ENCODE measurements around the gene RANBP3L.
A peak's percentile ranks its signal among the peaks of the same experiment; 100 is the strongest.

The RANBP3L gene

DNA sequence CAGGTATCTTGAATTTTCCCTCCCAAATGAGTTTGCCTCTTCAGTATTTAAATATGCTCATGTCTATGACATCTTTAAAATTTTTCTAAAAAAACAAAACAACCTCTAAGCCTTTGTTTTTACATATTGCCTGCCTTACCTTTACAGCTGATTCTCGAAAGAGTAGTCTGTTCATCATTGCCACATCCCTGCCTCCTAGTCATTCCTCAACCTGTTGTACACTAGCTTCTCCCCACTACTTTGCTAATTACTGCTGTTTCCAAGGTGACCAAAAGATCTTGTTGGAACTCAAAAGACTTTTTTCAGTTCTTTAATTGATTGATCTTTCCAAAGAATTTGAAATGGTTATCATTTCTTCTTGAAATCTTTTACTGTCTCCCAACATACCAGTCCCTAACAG is 58.0 kb downstream of the RANBP3L start:
- no peak for DNase-seq (ENCODE audit: low spot score)

GRCh38 chr5:36242534-36243485 is 58.9 kb downstream of the RANBP3L start:
- DNase-seq (ENCODE audit: low spot score) = no peak

DNA sequence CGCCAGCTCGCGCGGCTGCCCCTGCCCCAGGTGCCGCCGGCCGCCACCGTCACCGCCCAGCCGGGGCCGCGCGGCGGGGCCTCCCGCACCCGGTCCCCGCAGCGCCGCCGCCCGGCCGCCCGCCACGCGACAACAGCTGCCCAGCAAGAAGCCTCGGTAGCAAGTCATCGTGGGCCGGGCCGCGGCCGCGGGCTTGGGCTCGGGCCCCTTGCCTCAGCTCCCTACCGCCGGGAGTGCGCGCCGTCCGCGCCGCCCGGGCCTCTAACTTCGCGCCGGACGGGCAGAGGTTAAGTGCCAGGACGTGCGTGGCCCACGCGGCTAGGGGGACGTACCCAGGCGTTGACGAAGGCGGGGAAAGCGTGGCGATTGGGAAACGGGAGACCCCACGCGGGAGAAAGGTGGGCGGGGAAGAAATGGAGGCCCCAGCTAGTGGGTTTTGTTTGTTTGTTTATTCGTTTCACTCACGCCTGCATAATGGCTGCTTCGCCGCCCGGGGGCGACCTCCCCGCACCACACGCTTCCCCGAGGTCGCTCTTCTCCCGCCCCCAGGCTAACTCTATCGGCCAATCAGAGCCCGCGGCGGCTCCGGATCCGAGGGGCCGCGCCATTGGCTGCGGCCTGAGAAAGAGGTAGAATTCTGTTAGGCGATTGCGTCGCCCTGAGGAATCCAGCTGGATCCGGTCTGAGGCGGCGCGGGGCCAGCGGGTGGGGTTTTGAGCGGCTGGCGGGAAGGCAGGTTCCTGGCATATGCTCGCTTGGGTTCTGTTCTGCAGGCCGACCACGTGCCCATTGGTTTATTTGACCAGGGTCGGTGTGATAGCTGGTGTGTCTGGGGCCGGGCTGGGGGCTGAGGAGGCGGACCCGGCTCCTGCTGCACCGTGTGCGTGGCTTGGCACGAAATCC is 59.8 kb downstream of the RANBP3L start, which contains the start of gene NADK2:
NADK2 (minus strand) TSS at position 295 of the 903 bp plus-strand sequence; CDS start at position 168, 127 bp downstream.
- peak; percentile 94 for DNase-seq (ENCODE audit: low spot score)

DNA sequence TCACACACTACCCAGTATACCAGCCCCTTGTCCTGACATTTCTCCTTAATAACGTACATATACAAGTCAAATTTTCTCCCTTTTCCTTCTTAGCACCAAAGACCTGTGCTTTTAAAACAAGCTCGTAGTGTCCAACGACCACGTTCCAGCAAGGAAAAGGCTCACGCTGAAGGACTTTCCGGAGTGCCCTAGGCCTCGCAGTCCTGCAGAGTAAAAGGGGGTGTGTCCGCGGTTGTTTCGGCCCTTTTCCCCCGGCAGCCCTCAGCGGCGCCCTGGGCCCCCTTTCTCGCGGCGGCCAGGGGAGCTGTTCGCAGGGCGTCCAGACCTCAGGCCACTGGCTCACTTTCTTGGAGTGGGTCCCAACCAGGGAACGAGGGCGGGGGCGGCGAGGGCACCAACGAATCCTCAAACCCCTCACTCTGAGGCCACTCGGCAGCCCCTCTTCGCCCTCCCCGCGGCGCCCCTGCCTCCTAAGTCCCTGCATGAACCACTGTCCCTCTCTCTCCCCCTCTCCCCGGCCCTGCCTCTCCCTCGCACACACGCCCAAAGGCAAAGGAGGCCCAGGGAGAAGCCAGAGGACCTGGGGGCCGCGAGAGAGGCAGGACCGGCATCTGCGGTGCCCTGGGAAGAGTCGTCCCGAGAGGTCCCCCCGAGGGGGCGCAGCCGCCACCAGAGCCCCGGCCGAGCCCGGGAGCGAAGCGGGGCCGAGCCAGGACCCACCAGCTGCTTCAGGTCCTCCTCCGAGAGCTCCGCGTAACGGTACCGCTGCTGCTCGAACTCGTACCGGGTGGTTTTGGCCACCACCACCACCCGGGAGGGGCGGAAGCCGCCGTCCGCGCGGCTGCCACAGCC is 60.7 kb downstream of the RANBP3L start:
- peak; percentile 51 for DNase-seq (ENCODE audit: low spot score)

GRCh38 chr5:36239370-36240293 is 62.1 kb downstream of the RANBP3L start:
- no peak for DNase-seq (ENCODE audit: low spot score)

DNA sequence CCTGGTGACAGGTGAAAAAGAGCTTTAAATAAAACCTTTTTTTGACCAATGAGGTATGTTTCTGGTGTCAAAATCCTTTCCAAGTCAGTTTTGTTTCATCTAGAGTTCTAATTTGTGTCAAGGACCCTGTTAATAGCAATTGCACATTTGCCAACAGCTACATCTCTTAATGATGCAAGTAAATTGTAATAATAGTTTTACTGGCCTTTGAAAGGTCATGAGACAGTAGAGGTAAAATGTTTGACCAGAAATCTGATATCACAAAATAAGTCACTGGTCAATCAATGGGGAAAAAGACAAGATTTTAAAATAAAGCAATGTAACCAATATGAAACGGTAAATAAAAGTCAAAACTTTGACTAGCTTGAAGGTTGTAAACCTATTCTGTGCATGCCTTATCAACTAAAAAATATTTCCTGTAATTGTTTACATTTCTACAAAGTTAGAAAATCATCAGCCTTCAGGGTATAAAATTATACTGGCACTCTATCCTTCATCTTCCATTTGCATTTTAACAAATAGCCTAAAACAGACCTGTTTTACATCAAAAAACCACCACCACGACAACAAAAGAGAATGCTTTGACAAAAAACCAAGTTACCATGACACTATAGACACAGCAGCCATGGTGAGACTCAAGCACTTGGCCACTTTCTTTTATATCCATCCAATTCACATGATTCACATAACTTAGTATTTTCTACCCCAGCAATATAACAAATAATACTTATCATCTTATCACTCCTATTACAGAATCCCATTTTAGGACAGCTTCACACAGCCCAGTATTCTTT is 63.0 kb downstream of the RANBP3L start:
- DNase-seq (ENCODE audit: low spot score) = no peak

DNA sequence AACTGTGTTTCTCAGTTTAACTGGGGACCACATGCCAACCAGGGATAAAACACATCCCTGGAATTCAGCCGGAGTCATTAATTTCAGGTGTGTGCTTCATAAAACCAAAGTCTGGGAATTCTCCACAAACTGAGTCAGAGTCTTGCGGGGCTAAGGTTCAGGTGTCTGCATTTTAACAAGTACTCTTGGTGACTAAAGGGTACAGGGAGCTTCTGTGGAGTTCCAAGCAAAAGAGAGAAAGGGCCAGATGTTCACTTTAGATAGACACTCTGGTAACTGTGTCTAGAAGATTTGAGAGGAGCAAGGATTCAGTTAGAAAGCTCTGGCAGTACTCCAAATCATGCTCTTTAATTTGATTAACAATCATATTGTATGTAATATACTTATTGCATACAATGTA is 64.0 kb downstream of the RANBP3L start:
- no peak for DNase-seq (ENCODE audit: low spot score)

GRCh38 chr5:36236801-36237200 is 64.9 kb downstream of the RANBP3L start:
- DNase-seq (ENCODE audit: low spot score) = no peak

DNA sequence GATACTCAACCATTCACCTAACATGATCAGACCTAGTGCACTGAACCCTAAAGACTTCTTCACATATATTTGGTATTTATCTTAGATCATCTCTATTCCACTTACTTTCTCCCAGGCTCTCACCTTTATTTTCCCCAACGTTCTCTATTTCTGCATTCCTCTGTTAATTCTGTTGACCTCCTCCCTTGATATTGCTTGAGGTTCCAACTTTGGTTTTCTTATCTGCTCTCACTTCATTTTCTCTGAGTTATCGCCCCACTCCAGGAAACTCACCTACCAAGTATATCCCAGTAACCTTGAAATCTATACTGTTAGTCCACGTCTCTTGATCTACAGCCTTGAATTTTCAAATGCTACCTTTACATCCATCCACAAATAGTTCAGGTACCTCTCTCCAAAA is 69.2 kb downstream of the RANBP3L start:
- no peak for DNase-seq (ENCODE audit: low spot score)

DNA sequence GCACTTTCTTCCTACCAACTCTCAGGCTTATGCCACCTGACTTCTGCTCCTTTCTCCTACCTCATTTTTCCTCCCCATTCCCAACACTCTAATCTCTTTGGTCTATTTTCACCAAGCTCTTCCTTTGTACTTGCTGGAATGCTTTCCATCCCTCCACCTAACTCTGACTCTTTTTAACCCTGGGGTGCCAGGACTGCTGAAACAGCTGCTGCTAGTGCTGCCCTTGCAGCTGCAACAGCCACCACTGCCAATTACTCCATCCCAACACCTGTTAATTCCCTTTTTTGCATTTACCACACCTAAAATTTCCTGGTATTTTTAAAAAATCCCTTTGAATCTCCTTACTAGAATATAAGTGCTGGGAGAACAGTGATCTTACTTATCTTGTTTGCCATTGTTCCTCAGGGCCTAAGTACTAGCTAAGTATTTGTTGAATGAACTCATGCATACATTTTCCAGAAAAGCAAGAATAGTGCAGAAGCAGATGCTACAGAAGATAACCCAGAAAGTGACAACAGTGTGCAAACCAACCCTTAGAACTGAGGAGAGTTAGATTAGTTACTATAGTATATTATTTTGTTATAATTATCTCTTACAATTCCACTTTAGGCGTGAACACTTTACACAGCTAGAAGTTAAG is 71.4 kb downstream of the RANBP3L start:
- DNase-seq (ENCODE audit: low spot score) = no peak

DNA sequence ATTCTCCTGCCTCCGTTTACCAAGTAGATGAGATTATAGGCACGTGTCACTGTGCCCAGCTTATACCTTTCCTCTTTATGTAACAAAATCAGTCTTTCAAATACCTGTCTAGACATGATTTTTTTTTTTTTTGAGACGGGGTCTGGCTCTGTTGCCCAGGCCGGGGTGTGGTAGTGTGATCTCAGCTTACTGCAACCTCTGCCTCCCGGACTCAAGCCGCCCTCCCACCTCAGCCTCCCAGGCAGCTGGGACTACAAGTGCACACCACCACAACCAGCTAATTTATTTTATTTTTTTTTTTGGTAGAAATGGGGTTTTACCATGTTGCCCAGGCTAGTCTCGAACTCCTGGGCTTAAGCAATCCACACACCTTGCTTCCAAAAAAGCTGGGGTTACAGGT is 73.2 kb downstream of the RANBP3L start:
- no peak for DNase-seq (ENCODE audit: low spot score)

GRCh38 chr5:36227046-36227445 is 74.7 kb downstream of the RANBP3L start:
- DNase-seq (ENCODE audit: low spot score) = no peak

DNA sequence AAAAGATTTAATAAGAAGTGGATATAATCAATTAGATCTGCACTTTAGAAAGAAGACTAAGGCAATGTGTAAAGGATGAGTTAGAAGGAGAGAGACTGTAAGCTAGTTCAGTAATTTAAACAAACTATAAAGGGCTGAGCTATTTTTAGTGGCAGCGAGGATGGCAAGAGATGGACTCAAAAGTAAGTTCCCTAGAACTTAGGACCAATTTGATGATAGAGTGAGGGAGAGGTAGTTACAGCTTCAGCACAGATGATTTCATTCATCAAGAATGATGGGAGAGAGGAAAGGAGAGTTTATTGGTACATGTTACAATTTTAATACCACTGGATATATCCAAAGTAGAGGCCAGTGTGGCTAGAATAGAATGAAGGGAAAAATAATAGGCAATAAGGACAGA is 79.1 kb downstream of the RANBP3L start:
- no peak for DNase-seq (ENCODE audit: low spot score)

GRCh38 chr5:36217988-36218387 is 83.7 kb downstream of the RANBP3L start:
- DNase-seq (ENCODE audit: low spot score) = no peak

DNA sequence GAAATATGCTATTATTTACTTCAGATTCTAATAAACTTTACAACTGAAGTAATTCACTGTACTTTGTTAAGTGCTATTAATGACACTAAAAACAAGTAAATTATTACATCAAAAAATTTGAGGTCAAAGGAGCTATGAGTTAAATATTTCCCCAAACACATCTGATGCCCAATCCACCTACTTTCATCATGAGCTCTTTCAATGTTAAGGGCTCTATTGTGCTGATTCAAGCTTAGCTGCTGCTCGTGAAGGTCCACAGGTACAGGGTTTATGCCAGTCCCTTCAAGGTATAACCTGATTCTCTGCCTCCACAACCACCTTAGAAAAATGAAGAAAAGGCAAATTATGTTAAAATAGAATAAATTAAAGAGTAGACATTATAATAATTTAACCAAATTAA is 84.1 kb downstream of the RANBP3L start:
- DNase-seq (ENCODE audit: low spot score) = no peak

DNA sequence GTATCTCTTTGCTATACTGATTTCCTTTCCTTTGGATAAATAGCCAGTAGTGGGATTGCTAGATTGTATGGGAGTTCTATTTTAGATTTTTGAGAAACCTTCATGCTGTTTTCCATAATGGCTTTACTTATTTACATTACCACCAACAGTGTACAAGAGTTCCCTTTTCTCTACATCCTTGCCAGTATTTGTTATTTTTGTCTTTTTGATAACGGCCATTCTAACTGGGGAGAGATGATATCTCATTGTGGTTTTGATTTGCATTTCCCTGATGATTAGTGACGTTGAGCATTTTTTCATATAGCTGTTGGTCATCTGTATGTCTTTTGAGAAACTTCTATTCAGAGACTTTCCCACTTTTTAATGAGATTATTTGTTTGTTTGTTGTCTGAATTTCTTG is 85.8 kb downstream of the RANBP3L start:
- no peak for DNase-seq (ENCODE audit: low spot score)

- no peak for DNase-seq (ENCODE audit: low spot score)
Observed at GRCh38 chr5:36214436-36214835, 87.3 kb downstream of the RANBP3L start.

DNA sequence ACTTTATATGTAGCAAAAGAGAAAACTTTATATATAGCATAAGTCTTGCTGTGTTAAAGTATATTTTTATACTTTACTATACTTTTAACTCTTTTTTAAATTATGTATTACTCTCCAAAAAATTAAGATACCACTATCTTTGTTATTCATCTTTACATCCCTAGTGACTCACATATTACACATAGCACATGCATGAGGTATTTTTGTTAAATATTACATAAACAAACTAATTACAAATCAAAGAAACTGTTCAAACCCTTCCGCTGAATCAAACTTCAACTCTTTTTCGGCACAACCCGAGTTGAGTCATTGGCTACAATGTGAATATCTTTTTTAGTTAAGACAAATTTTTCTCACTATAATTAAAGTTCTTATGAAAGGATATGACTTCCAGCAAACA is 92.0 kb downstream of the RANBP3L start:
- no peak for DNase-seq (ENCODE audit: low spot score)

- DNase-seq (ENCODE audit: low spot score) = no peak
Observed at GRCh38 chr5:36208786-36209185, 92.9 kb downstream of the RANBP3L start.
